Gastrocnemius medialis (tissue), 4 donors: ENCODE measurements around the gene PLAC1. TPM values are rescaled to one million over a fixed set of nuclear protein-coding genes. Genes with fewer than 3 reads are reported as not detected.
A peak's percentile ranks its signal among the peaks of the same experiment; 100 is the strongest.

Experiments used
- ATAC-seq, 2 donors: fragments of 150-250 bp; one replicate each; pipeline ENCODE4 v1.9.1; 2016
- DNase-seq, 2 donors: peaks; one replicate each; pipeline ENCODE4 v3.0.0-alpha.2; 2019
- H3K27ac ChIP-seq, 4 donors: fragments of 200-600 bp; sonication (generic); 1 replicate in 1 of 4; 2 replicates in 3 of 4; pipeline ENCODE4 v1.5.1; 2016 to 2018; ENCODE audit warnings: mild to moderate bottlenecking in 2 of 4, moderate library complexity in 1 of 4
- H3K27me3 ChIP-seq, 3 donors: fragments of 200-600 bp; sonication (generic) in 2 of 3; 1 replicate in 1 of 3; 2 replicates in 2 of 3; pipeline versions ENCODE4 v1.5.1 to v1.6.0; 2016 to 2019; ENCODE audit warnings: mild to moderate bottlenecking in 1 of 3, moderate library complexity in 1 of 3
- H3K36me3 ChIP-seq, 2 donors: fragments of 200-600 bp; sonication (generic) in 1 of 2; one replicate each; pipeline ENCODE4 v1.5.1; 2017 to 2018
- H3K4me1 ChIP-seq, 2 donors: fragments of 200-600 bp; sonication (generic) in 1 of 2; one replicate each; pipeline ENCODE4 v1.5.1; 2016 to 2017; ENCODE audit warnings: mild to moderate bottlenecking in 2 of 2
- H3K4me3 ChIP-seq, 4 donors: fragments of 200-600 bp; sonication (generic) in 3 of 4; 1 replicate in 1 of 4; 2 replicates in 3 of 4; pipeline ENCODE4 v1.5.1; 2016 to 2019; ENCODE audit warnings: mild to moderate bottlenecking in 2 of 4
- H3K9me3 ChIP-seq, 3 donors: fragments of 200-600 bp; sonication (generic) in 2 of 3; 1 replicate in 1 of 3; 2 replicates in 2 of 3; pipeline ENCODE4 v1.5.1; 2016 to 2019
- POLR2A ChIP-seq, 2 donors: fragments of 450-650 bp; IDR thresholded peaks; one replicate each; pipeline ENCODE4 v1.6.1; 2017; ENCODE audit warnings: antibody characterized with exemption in 2 of 2, mild to moderate bottlenecking in 2 of 2, moderate library complexity in 2 of 2
- in situ Hi-C, 4 donors: fragments of 200-750 bp; cut with MboI; loops; one replicate each; pipeline versions ENCODE4 v1.15.0 to v1.8.0; 2017; ENCODE audit warnings: low sequenced_read_pairs in 4 of 4
- intact Hi-C: fragments of 100-400 bp; cut with DNase I; formaldehyde crosslinking; loops from one replicate; pipeline ENCODE4 v1.15.1; 2023; ENCODE audit warnings: low total_unique reads
- total RNA-seq, 4 donors: library from RNA; depleted of rRNA; stranded (reverse); fragments of >200 nt; gene quantifications; one replicate each; pipeline versions ENCODE4 v1.1.0 to v1.2.3, GENCODE V29; 2016
- TF ChIP-seq, protein P1 (sequence below), 5 experiments: fragments of 450-650 bp in 3 of 5; fragments of 200-600 bp in 2 of 5; sonication (generic) in 2 of 5; IDR thresholded peaks in 4 of 5; conservative IDR thresholded peaks in 1 of 5; 1 replicate in 4 of 5; 2 replicates in 1 of 5; pipeline ENCODE4 v1.5.1; 2016 to 2019; ENCODE audit warnings: antibody characterized with exemption in 5 of 5, mild to moderate bottlenecking in 3 of 5, moderate library complexity in 3 of 5

Gene PLAC1
- total RNA-seq, 4 donors from 2014 or later, result not detected

DNA sequence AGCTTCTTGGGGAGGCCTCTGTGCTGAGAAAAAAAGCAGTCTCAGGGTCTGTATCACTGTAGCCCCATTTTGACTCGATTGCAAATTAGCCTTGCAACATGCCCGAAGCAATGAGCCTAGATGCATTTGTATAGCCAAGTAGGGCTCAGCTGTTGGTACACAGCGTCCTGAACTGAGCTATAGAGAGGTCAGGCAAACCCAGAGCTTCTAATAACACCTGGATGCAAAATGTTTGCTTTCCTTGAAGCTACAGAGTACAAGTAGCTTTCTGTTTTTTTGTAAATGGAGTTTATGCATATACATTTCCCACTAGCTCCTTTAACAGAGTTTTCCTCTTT lies 87.8 kb downstream of the PLAC1 start:
- Histone ChIP-seq H3K27ac (peak overlapping the region; percentile 58 to 76 (median 70)), H3K4me1 (peaks cover 6 to 7% of the 10 kb centered on the region in 2 donors), H3K27me3 (no peaks in the 10 kb centered on the region), H3K4me3 (no peak overlapping the region), H3K9me3 (no peaks in the 10 kb centered on the region), H3K36me3 (no peaks in the 10 kb centered on the region)
- in situ Hi-C loops, result no loop called here
- DNase-seq (peak in 1 of 2 donors; percentile 58), ATAC-seq (peak; percentile 98 to 99)
- intact Hi-C loops, result loop anchor here (5.0 kb wide), 1 partner anchor 122 kb away; no protein-coding TSS in a partner anchor
- TF ChIP-seq, protein P1, sequence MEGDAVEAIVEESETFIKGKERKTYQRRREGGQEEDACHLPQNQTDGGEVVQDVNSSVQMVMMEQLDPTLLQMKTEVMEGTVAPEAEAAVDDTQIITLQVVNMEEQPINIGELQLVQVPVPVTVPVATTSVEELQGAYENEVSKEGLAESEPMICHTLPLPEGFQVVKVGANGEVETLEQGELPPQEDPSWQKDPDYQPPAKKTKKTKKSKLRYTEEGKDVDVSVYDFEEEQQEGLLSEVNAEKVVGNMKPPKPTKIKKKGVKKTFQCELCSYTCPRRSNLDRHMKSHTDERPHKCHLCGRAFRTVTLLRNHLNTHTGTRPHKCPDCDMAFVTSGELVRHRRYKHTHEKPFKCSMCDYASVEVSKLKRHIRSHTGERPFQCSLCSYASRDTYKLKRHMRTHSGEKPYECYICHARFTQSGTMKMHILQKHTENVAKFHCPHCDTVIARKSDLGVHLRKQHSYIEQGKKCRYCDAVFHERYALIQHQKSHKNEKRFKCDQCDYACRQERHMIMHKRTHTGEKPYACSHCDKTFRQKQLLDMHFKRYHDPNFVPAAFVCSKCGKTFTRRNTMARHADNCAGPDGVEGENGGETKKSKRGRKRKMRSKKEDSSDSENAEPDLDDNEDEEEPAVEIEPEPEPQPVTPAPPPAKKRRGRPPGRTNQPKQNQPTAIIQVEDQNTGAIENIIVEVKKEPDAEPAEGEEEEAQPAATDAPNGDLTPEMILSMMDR (IDR thresholded peaks at IDR 0.05 in 4 of 5, conservative IDR thresholded peaks at IDR 0.05 in 1 of 5), result no peak
- no peak for TF ChIP-seq POLR2A (IDR thresholded peaks at IDR 0.05)

DNA sequence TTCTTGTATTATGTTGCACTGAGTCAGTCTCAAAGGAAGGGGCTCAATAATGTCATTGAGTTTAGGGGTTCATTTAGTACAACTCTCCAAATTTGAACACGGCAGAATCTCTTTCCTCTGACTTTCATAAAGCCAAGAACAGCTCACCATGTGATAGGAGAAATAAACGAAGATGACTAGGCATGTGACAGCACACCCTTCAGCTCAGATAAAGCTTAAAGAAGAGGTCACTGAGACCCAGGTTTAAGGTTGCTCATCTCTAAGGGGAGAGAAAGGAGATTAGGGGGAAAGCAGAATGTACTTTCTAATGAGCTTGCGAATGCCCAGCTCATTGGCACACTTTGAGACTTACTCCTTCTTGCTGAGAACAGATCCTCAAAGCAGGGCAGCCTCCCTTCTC lies 89.0 kb downstream of the PLAC1 start:
- no peaks in the 10 kb centered on the region for H3K9me3 ChIP-seq
- no peak for TF ChIP-seq POLR2A (IDR thresholded peaks at IDR 0.05)
- TF ChIP-seq, protein P1 (IDR thresholded peaks at IDR 0.05 in 4 of 5, conservative IDR thresholded peaks at IDR 0.05 in 1 of 5), result no peak

DNA sequence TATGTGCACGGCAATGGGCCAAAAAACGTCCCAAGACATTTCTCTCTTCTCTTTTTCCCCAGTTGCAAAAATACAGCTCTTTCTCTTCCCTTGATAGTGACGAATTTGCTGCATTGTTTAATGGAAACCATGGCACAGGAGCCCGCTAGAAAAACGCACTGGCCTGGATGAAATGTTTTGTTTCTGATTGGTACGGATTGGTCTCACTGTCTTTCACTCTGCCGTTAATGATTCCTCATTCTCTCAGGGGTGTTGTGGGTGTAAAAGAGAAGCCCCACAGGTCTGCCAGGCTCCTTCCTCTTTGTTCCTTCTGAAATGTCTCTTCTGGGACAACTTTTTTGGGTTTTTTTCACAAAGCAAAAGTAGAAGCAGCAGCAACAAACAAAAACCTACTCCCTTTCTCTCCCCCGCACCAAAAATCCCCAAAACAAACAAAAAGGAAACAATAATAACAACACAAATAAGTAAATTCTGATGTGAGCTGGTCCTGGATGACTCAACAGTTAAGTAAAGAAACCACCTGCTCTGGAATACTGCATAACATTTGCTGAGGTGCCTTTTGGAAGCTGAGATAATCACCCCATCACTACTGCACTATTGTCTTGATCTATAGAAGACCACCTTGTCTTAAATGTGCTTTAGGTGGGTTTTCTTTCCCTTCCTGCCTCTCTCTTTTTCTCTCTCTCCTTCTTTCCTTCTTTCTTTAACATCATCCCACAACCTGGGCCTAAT lies 89.8 kb downstream of the PLAC1 start:
- peaks cover 6 to 7% of the 10 kb centered on the region in 2 donors for H3K4me1 ChIP-seq
- no peaks in the 10 kb centered on the region for H3K36me3 ChIP-seq
- TF ChIP-seq, protein P1 (IDR thresholded peaks at IDR 0.05 in 4 of 5, conservative IDR thresholded peaks at IDR 0.05 in 1 of 5), result no peak
- TF ChIP-seq POLR2A (IDR thresholded peaks at IDR 0.05), result no peak
- H3K27me3 ChIP-seq, result no peaks in the 10 kb centered on the region
- DNase-seq (no peak), ATAC-seq (no peak)
- H3K4me3 ChIP-seq, result no peak overlapping the region
- in situ Hi-C loops, result no loop called here
- no peak overlapping the region for H3K27ac ChIP-seq
- intact Hi-C loops, result no loop called here
- no peaks in the 10 kb centered on the region for H3K9me3 ChIP-seq

More for the DNA sequence above, 89.0 kb downstream of the PLAC1 start:
- H3K27me3 ChIP-seq, result no peaks in the 10 kb centered on the region
- intact Hi-C loops (no loop called here), in situ Hi-C loops (no loop called here)
- H3K27ac ChIP-seq, result no peak overlapping the region
- no peak for DNase-seq
- H3K4me3 ChIP-seq, result no peak overlapping the region
- no peak for ATAC-seq
- H3K36me3 ChIP-seq, result no peaks in the 10 kb centered on the region
- peaks cover 6 to 7% of the 10 kb centered on the region in 2 donors for H3K4me1 ChIP-seq

DNA sequence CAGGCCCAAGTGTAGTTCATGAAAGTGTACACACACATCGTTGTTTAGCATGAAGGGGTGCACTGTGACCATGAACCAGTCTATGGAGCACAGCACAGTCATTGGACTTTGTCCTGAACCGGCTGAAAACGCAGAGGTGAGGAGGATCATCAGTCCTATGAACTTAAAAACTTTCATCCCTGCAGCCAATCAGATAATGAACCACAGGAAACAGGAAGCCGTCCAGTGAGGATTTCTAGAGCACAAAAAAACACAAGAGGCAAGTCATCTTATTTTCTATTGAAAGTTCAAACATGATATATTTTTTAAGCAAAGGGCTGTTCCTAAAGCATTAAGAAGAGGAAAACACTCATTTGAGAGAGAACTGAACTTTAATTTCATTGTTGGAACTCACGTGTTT lies 91.8 kb downstream of the PLAC1 start:
- Histone ChIP-seq H3K27me3 (no peaks in the 10 kb centered on the region), H3K9me3 (no peaks in the 10 kb centered on the region), H3K27ac (no peak overlapping the region), H3K36me3 (no peaks in the 10 kb centered on the region), H3K4me3 (no peak overlapping the region), H3K4me1 (peaks cover 6 to 7% of the 10 kb centered on the region in 2 donors)
- in situ Hi-C loops, result no loop called here
- ATAC-seq, result no peak
- TF ChIP-seq, protein P1 (IDR thresholded peaks at IDR 0.05 in 4 of 5, conservative IDR thresholded peaks at IDR 0.05 in 1 of 5), result no peak
- TF ChIP-seq POLR2A (IDR thresholded peaks at IDR 0.05), result no peak
- DNase-seq, result no peak
- intact Hi-C loops, result no loop called here
